ENCODE data around the gene XG. TPM values are rescaled to one million over a fixed set of nuclear protein-coding genes. Genes with fewer than 3 reads are reported as not detected.

XG gene
- polyA plus RNA-seq, 1 donor: 1.7 TPM

Other genes with a start within 250 kb of the XG start
- gene CD99, start 60.7 kb upstream of the XG start, polyA plus RNA-seq (ENCODE audit: insufficient read length): 188 TPM
- 2.9 TPM for gene GYG2, start 76.9 kb downstream of the XG start, polyA plus RNA-seq (ENCODE audit: insufficient read length)
- 12.3 TPM for gene ARSD, start 177.3 kb downstream of the XG start, polyA plus RNA-seq (ENCODE audit: insufficient read length)